ENCODE data around the gene SUGP1. TPM values are rescaled to one million over a fixed set of nuclear protein-coding genes. Genes with fewer than 3 reads are reported as not detected.

Gene SUGP1
- 52.3 TPM for polyA plus RNA-seq (2013, experiment 1 of 2)
- 47.0 TPM for polyA plus RNA-seq (2013, experiment 2 of 2)

GRCh38 chr19:19320361-19321140 lies at the start of gene SUGP1, which contains the start of gene MAU2:
SUGP1 (minus strand) TSS chr19:19320509; CDS start chr19:19320496, 13 bp downstream.
MAU2 (plus strand) TSS chr19:19320829; CDS start chr19:19320860, 31 bp downstream.
- peak within 1 kb of the TSS; percentile 99 for H3K9ac ChIP-seq (ENCODE audit: low read length)
- no peak within 1 kb of the TSS for H4K5ac ChIP-seq (ENCODE audit: low read length)
- peaks cover 28% of the 10 kb centered on the region for H3K79me2 ChIP-seq (ENCODE audit: control insufficient read depth, insufficient read depth, low read length)
- peaks cover 21% of the 10 kb centered on the region for H3K79me1 ChIP-seq (ENCODE audit: low read length)
- no CpG with 5 or more reads among the region's 67 CpGs for WGBS (ENCODE audit: extremely low coverage, insufficient coverage, low lambda C conversion rate)
- H3K4me2 ChIP-seq (ENCODE audit: low read length): peak within 1 kb of the TSS; percentile 97
- peak within 1 kb of the TSS; percentile 42 for H3K18ac ChIP-seq (ENCODE audit: low read length)
- H3K4me1 ChIP-seq (ENCODE audit: control insufficient read depth, low read depth, low read length): peaks cover 2% of the 10 kb centered on the region
- H3K4ac ChIP-seq (ENCODE audit: low read depth, low read length): peak within 1 kb of the TSS; percentile 49
- H2BK5ac ChIP-seq (ENCODE audit: low read length): peak within 1 kb of the TSS; percentile 99
- peak within 1 kb of the TSS; percentile 98 for H3K4me3 ChIP-seq (ENCODE audit: low read length)
- H2BK120ac ChIP-seq (ENCODE audit: low read depth, low read length): no peak within 1 kb of the TSS
- H4K8ac ChIP-seq (ENCODE audit: low read depth, low read length): no peak within 1 kb of the TSS
- H3K36me3 ChIP-seq (ENCODE audit: control insufficient read depth, insufficient read depth, low read length): no peaks in the 10 kb centered on the region
- peak; percentile 98 for DNase-seq
- peak within 1 kb of the TSS; percentile 36 for H3K27ac ChIP-seq (ENCODE audit: low read depth, low read length)
- peak within 1 kb of the TSS; percentile 76 for H2AK5ac ChIP-seq (ENCODE audit: low read length)
- H3K23ac ChIP-seq (ENCODE audit: low read length): peak within 1 kb of the TSS; percentile 97
- H2BK15ac ChIP-seq (replicated peaks; ENCODE audit: low read depth): no peak within 1 kb of the TSS
- H3K56ac ChIP-seq (ENCODE audit: low read length): peak within 1 kb of the TSS; percentile 100
- no peaks in the 10 kb centered on the region for H3K27me3 ChIP-seq (ENCODE audit: insufficient read depth, low read length, poor library complexity)

GRCh38 chr19:19368087-19368486 lies 47.8 kb upstream of the SUGP1 start:
- H2BK5ac ChIP-seq (ENCODE audit: low read length): no peak overlapping the region
- no peaks in the 10 kb centered on the region for H3K79me1 ChIP-seq (ENCODE audit: low read length)
- H4K5ac ChIP-seq (ENCODE audit: low read length): no peak overlapping the region
- H3K4me1 ChIP-seq (ENCODE audit: control insufficient read depth, low read depth, low read length): no peaks in the 10 kb centered on the region
- no peak overlapping the region for H3K18ac ChIP-seq (ENCODE audit: low read length)
- H3K4ac ChIP-seq (ENCODE audit: low read depth, low read length): no peak overlapping the region
- H3K9ac ChIP-seq (ENCODE audit: low read length): no peak overlapping the region
- H3K27me3 ChIP-seq (ENCODE audit: insufficient read depth, low read length, poor library complexity): no peaks in the 10 kb centered on the region
- no peak overlapping the region for H3K56ac ChIP-seq (ENCODE audit: low read length)
- no peak overlapping the region for H3K27ac ChIP-seq (ENCODE audit: low read depth, low read length)
- no peak overlapping the region for H3K4me3 ChIP-seq (ENCODE audit: low read length)
- DNase-seq: no peak
- H4K8ac ChIP-seq (ENCODE audit: low read depth, low read length): no peak overlapping the region
- no peaks in the 10 kb centered on the region for H3K36me3 ChIP-seq (ENCODE audit: control insufficient read depth, insufficient read depth, low read length)
- H3K23ac ChIP-seq (ENCODE audit: low read length): no peak overlapping the region
- H3K79me2 ChIP-seq (ENCODE audit: control insufficient read depth, insufficient read depth, low read length): no peaks in the 10 kb centered on the region
- WGBS (ENCODE audit: extremely low coverage, insufficient coverage, low lambda C conversion rate): no CpG with 5 or more reads among the region's 7 CpGs
- no peak overlapping the region for H2AK5ac ChIP-seq (ENCODE audit: low read length)
- no peak overlapping the region for H2BK120ac ChIP-seq (ENCODE audit: low read depth, low read length)
- H2BK15ac ChIP-seq (replicated peaks; ENCODE audit: low read depth): no peak overlapping the region
- H3K4me2 ChIP-seq (ENCODE audit: low read length): no peak overlapping the region

- Histone ChIP-seq H3K27ac (ENCODE audit: low read depth, low read length) (no peak overlapping the region), H3K79me1 (ENCODE audit: low read length) (no peaks in the 10 kb centered on the region), H3K79me2 (ENCODE audit: control insufficient read depth, insufficient read depth, low read length) (no peaks in the 10 kb centered on the region), H3K56ac (ENCODE audit: low read length) (peak overlapping the region; percentile 88), H3K4me2 (ENCODE audit: low read length) (no peak overlapping the region), H3K4me1 (ENCODE audit: control insufficient read depth, low read depth, low read length) (no peaks in the 10 kb centered on the region), H4K5ac (ENCODE audit: low read length) (no peak overlapping the region), H3K18ac (ENCODE audit: low read length) (no peak overlapping the region), H3K4ac (ENCODE audit: low read depth, low read length) (no peak overlapping the region), H2BK120ac (ENCODE audit: low read depth, low read length) (no peak overlapping the region), H4K8ac (ENCODE audit: low read depth, low read length) (no peak overlapping the region), H3K27me3 (ENCODE audit: insufficient read depth, low read length, poor library complexity) (no peaks in the 10 kb centered on the region), H3K23ac (ENCODE audit: low read length) (no peak overlapping the region), H3K4me3 (ENCODE audit: low read length) (no peak overlapping the region), H2AK5ac (ENCODE audit: low read length) (no peak overlapping the region), H3K9ac (ENCODE audit: low read length) (no peak overlapping the region), H3K36me3 (ENCODE audit: control insufficient read depth, insufficient read depth, low read length) (no peaks in the 10 kb centered on the region), H2BK5ac (ENCODE audit: low read length) (no peak overlapping the region), H2BK15ac (replicated peaks; ENCODE audit: low read depth) (no peak overlapping the region)
- DNase-seq: peak; percentile 94
- WGBS (ENCODE audit: extremely low coverage, insufficient coverage, low lambda C conversion rate): no CpG with 5 or more reads among the region's 18 CpGs
Observed at GRCh38 chr19:19366434-19367396, 46.4 kb upstream of the SUGP1 start.

- H4K8ac ChIP-seq (ENCODE audit: low read depth, low read length): no peak overlapping the region
- H4K5ac ChIP-seq (ENCODE audit: low read length): no peak overlapping the region
- H3K9ac ChIP-seq (ENCODE audit: low read length): no peak overlapping the region
- H2BK5ac ChIP-seq (ENCODE audit: low read length): no peak overlapping the region
- no peak overlapping the region for H3K4me2 ChIP-seq (ENCODE audit: low read length)
- no peak overlapping the region for H3K18ac ChIP-seq (ENCODE audit: low read length)
- H3K36me3 ChIP-seq (ENCODE audit: control insufficient read depth, insufficient read depth, low read length): no peaks in the 10 kb centered on the region
- H3K4me1 ChIP-seq (ENCODE audit: control insufficient read depth, low read depth, low read length): no peaks in the 10 kb centered on the region
- no peaks in the 10 kb centered on the region for H3K27me3 ChIP-seq (ENCODE audit: insufficient read depth, low read length, poor library complexity)
- H3K4me3 ChIP-seq (ENCODE audit: low read length): no peak overlapping the region
- DNase-seq: no peak
- no peak overlapping the region for H3K56ac ChIP-seq (ENCODE audit: low read length)
- no peaks in the 10 kb centered on the region for H3K79me1 ChIP-seq (ENCODE audit: low read length)
- H2BK15ac ChIP-seq (replicated peaks; ENCODE audit: low read depth): no peak overlapping the region
- no CpG with 5 or more reads among the region's 4 CpGs for WGBS (ENCODE audit: extremely low coverage, insufficient coverage, low lambda C conversion rate)
- no peaks in the 10 kb centered on the region for H3K79me2 ChIP-seq (ENCODE audit: control insufficient read depth, insufficient read depth, low read length)
- no peak overlapping the region for H3K23ac ChIP-seq (ENCODE audit: low read length)
- no peak overlapping the region for H2BK120ac ChIP-seq (ENCODE audit: low read depth, low read length)
- no peak overlapping the region for H2AK5ac ChIP-seq (ENCODE audit: low read length)
- H3K27ac ChIP-seq (ENCODE audit: low read depth, low read length): no peak overlapping the region
- H3K4ac ChIP-seq (ENCODE audit: low read depth, low read length): no peak overlapping the region
Observed at GRCh38 chr19:19362075-19362474, 41.8 kb upstream of the SUGP1 start.

- H3K4ac ChIP-seq (ENCODE audit: low read depth, low read length): no peak overlapping the region
- no peak overlapping the region for H3K4me3 ChIP-seq (ENCODE audit: low read length)
- H2BK5ac ChIP-seq (ENCODE audit: low read length): no peak overlapping the region
- H3K27ac ChIP-seq (ENCODE audit: low read depth, low read length): no peak overlapping the region
- peak overlapping the region; percentile 32 for H3K9ac ChIP-seq (ENCODE audit: low read length)
- no peak overlapping the region for H4K8ac ChIP-seq (ENCODE audit: low read depth, low read length)
- H3K4me1 ChIP-seq (ENCODE audit: control insufficient read depth, low read depth, low read length): no peaks in the 10 kb centered on the region
- H2BK120ac ChIP-seq (ENCODE audit: low read depth, low read length): no peak overlapping the region
- H4K5ac ChIP-seq (ENCODE audit: low read length): peak overlapping the region; percentile 97
- H2BK15ac ChIP-seq (replicated peaks; ENCODE audit: low read depth): no peak overlapping the region
- no peak overlapping the region for H3K23ac ChIP-seq (ENCODE audit: low read length)
- no peaks in the 10 kb centered on the region for H3K79me2 ChIP-seq (ENCODE audit: control insufficient read depth, insufficient read depth, low read length)
- peak; percentile 92 for DNase-seq
- WGBS (ENCODE audit: extremely low coverage, insufficient coverage, low lambda C conversion rate): no CpG with 5 or more reads among the region's 14 CpGs
- no peaks in the 10 kb centered on the region for H3K36me3 ChIP-seq (ENCODE audit: control insufficient read depth, insufficient read depth, low read length)
- no peaks in the 10 kb centered on the region for H3K79me1 ChIP-seq (ENCODE audit: low read length)
- H2AK5ac ChIP-seq (ENCODE audit: low read length): no peak overlapping the region
- H3K18ac ChIP-seq (ENCODE audit: low read length): no peak overlapping the region
- no peaks in the 10 kb centered on the region for H3K27me3 ChIP-seq (ENCODE audit: insufficient read depth, low read length, poor library complexity)
- peak overlapping the region; percentile 76 for H3K56ac ChIP-seq (ENCODE audit: low read length)
- H3K4me2 ChIP-seq (ENCODE audit: low read length): no peak overlapping the region
Observed at GRCh38 chr19:19361075-19361594, 40.8 kb upstream of the SUGP1 start.
